HEK293 (cell line): ENCODE data around the gene MAGEB17.

Experiments used
- ZFP37 ChIP-seq: fragments of 450-650 bp; formaldehyde crosslinking; IDR thresholded peaks from 2 replicates; pipeline ENCODE4 v1.5.1; 2016; ENCODE audit warnings: missing biosample characterization, missing genetic modification characterization
- ZNF211 ChIP-seq: fragments of 450-650 bp; formaldehyde crosslinking; IDR thresholded peaks from 2 replicates; pipeline ENCODE4 v1.5.1; 2016; ENCODE audit warnings: low read depth, missing biosample characterization, missing genetic modification characterization
- ZNF76 ChIP-seq: fragments of 450-650 bp; formaldehyde crosslinking; IDR thresholded peaks from 2 replicates; pipeline ENCODE4; 2016; ENCODE audit warnings: low read depth, missing biosample characterization, missing genetic modification characterization, borderline replicate concordance
- TF ChIP-seq, protein P1 (sequence below): fragments of 450-650 bp; formaldehyde crosslinking; IDR thresholded peaks from 2 replicates; pipeline ENCODE4 v1.5.1; 2016; ENCODE audit warnings: missing biosample characterization, missing genetic modification characterization
- TF ChIP-seq, protein P2 (sequence below): fragments of 450-650 bp; formaldehyde crosslinking; IDR thresholded peaks from 2 replicates; pipeline ENCODE4 v1.5.1; 2016; ENCODE audit warnings: missing biosample characterization, missing genetic modification characterization, borderline replicate concordance
- TF ChIP-seq, protein P3 (sequence below): fragments of 450-650 bp; formaldehyde crosslinking; IDR thresholded peaks from 2 replicates; pipeline ENCODE4 v1.5.1; 2016; ENCODE audit warnings: missing biosample characterization, missing genetic modification characterization
- TF ChIP-seq, protein P4 (sequence below): fragments of 450-650 bp; formaldehyde crosslinking; IDR thresholded peaks from 2 replicates; pipeline ENCODE4 v1.5.1; 2016; ENCODE audit warnings: missing biosample characterization, missing genetic modification characterization

DNA sequence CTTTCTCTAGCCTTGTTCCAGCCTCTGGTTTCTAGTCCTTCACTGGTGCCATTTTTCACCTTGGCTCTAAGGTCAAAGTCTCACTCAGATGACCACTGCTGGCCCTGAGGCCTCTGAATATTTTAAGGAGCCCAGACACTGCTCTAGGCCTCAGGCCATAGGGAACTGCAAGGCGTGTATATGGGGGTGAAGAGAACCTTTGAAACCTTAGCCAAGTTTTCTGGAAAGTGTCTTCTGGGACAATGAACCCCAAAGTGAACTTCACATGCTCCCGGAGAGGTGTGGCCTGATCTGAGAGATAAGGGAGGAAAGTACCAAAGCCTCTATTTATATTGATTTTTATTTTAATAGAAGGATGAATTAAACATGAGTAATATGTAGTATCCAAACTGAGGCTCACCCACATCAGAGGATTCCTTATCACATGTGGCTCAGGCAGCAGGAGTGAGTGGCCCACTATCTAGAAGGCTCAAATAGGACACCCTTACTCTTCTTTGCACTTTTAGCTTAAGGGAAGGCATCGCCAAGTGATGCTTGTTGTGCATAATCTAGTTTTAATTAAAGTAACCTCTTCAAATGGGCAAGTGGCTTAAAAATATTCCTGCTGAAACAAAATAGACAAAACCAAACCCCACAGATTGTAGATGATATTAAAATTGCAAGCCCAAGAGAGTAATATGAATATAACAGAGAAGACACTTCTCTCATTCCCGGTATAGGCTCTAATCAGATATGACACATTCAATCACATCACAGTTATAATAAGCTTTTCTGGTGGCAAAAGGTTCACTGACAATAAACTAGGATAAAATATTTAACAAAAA, 25.6 kb upstream of the MAGEB17 start:
- TF ChIP-seq, protein P1, sequence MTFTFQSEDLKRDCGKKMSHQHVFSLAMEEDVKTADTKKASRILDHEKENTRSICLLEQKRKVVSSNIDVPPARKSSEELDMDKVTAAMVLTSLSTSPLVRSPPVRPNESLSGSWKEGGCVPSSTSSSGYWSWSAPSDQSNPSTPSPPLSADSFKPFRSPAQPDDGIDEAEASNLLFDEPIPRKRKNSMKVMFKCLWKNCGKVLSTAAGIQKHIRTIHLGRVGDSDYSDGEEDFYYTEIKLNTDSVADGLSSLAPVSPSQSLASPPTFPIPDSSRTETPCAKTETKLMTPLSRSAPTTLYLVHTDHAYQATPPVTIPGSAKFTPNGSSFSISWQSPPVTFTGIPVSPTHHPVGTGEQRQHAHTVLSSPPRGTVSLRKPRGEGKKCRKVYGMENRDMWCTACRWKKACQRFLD (tag by site-specific recombination), result no peak
- TF ChIP-seq, protein P2, sequence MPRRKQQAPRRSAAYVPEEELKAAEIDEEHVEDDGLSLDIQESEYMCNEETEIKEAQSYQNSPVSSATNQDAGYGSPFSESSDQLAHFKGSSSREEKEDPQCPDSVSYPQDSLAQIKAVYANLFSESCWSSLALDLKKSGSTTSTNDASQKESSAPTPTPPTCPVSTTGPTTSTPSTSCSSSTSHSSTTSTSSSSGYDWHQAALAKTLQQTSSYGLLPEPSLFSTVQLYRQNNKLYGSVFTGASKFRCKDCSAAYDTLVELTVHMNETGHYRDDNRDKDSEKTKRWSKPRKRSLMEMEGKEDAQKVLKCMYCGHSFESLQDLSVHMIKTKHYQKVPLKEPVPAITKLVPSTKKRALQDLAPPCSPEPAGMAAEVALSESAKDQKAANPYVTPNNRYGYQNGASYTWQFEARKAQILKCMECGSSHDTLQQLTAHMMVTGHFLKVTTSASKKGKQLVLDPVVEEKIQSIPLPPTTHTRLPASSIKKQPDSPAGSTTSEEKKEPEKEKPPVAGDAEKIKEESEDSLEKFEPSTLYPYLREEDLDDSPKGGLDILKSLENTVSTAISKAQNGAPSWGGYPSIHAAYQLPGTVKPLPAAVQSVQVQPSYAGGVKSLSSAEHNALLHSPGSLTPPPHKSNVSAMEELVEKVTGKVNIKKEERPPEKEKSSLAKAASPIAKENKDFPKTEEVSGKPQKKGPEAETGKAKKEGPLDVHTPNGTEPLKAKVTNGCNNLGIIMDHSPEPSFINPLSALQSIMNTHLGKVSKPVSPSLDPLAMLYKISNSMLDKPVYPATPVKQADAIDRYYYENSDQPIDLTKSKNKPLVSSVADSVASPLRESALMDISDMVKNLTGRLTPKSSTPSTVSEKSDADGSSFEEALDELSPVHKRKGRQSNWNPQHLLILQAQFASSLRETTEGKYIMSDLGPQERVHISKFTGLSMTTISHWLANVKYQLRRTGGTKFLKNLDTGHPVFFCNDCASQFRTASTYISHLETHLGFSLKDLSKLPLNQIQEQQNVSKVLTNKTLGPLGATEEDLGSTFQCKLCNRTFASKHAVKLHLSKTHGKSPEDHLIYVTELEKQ (tag by site-specific recombination), result no peak
- TF ChIP-seq ZNF76 (tag by site-specific recombination), result no peak
- TF ChIP-seq, protein P3, sequence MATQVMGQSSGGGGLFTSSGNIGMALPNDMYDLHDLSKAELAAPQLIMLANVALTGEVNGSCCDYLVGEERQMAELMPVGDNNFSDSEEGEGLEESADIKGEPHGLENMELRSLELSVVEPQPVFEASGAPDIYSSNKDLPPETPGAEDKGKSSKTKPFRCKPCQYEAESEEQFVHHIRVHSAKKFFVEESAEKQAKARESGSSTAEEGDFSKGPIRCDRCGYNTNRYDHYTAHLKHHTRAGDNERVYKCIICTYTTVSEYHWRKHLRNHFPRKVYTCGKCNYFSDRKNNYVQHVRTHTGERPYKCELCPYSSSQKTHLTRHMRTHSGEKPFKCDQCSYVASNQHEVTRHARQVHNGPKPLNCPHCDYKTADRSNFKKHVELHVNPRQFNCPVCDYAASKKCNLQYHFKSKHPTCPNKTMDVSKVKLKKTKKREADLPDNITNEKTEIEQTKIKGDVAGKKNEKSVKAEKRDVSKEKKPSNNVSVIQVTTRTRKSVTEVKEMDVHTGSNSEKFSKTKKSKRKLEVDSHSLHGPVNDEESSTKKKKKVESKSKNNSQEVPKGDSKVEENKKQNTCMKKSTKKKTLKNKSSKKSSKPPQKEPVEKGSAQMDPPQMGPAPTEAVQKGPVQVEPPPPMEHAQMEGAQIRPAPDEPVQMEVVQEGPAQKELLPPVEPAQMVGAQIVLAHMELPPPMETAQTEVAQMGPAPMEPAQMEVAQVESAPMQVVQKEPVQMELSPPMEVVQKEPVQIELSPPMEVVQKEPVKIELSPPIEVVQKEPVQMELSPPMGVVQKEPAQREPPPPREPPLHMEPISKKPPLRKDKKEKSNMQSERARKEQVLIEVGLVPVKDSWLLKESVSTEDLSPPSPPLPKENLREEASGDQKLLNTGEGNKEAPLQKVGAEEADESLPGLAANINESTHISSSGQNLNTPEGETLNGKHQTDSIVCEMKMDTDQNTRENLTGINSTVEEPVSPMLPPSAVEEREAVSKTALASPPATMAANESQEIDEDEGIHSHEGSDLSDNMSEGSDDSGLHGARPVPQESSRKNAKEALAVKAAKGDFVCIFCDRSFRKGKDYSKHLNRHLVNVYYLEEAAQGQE, result no peak
- TF ChIP-seq ZFP37 (tag by site-specific recombination), result no peak
- TF ChIP-seq ZNF211 (tag by site-specific recombination), result no peak
- TF ChIP-seq, protein P4, sequence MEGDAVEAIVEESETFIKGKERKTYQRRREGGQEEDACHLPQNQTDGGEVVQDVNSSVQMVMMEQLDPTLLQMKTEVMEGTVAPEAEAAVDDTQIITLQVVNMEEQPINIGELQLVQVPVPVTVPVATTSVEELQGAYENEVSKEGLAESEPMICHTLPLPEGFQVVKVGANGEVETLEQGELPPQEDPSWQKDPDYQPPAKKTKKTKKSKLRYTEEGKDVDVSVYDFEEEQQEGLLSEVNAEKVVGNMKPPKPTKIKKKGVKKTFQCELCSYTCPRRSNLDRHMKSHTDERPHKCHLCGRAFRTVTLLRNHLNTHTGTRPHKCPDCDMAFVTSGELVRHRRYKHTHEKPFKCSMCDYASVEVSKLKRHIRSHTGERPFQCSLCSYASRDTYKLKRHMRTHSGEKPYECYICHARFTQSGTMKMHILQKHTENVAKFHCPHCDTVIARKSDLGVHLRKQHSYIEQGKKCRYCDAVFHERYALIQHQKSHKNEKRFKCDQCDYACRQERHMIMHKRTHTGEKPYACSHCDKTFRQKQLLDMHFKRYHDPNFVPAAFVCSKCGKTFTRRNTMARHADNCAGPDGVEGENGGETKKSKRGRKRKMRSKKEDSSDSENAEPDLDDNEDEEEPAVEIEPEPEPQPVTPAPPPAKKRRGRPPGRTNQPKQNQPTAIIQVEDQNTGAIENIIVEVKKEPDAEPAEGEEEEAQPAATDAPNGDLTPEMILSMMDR, result no peak
